Measurements from ENCODE around the gene PARP3. TPM values are rescaled to one million over a fixed set of nuclear protein-coding genes. Genes with fewer than 3 reads are reported as not detected.
A peak's percentile ranks its signal among the peaks of the same experiment; 100 is the strongest.

PARP3 gene
- total RNA-seq, 1 experiment from 2014 or later = 17.5 TPM

DNA sequence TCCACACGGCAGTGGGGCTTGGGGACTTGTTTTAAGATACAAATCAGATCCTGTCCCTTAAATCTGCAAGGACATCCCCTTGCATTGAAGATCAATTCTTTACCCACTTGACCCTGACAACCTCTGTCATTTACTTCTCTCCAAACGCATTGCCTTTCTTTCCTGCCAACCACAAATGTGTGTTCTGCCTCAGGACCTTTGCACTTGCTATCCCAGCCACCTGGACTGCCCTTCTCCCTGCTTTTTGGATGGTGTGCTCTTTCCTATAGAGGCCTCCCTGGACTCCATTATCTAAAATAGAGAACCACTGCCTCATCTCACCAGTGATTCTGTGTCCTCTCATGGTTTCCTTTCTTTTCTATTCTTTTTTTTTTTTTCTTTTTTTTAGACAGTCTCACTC lies 55.0 kb downstream of the PARP3 start (continued):
- TF ChIP-seq YY1 (IDR thresholded peaks at IDR 0.05; ENCODE audit: extremely low read depth, insufficient replicate concordance, low read depth, low read length) (no peak), FOSL1 (IDR thresholded peaks at IDR 0.05; ENCODE audit: low read depth) (no peak), ZNF274 (IDR thresholded peaks at IDR 0.05; ENCODE audit: low read depth, low read length) (no peak), CEBPB (IDR thresholded peaks at IDR 0.05; ENCODE audit: low read depth) (no peak)

DNA sequence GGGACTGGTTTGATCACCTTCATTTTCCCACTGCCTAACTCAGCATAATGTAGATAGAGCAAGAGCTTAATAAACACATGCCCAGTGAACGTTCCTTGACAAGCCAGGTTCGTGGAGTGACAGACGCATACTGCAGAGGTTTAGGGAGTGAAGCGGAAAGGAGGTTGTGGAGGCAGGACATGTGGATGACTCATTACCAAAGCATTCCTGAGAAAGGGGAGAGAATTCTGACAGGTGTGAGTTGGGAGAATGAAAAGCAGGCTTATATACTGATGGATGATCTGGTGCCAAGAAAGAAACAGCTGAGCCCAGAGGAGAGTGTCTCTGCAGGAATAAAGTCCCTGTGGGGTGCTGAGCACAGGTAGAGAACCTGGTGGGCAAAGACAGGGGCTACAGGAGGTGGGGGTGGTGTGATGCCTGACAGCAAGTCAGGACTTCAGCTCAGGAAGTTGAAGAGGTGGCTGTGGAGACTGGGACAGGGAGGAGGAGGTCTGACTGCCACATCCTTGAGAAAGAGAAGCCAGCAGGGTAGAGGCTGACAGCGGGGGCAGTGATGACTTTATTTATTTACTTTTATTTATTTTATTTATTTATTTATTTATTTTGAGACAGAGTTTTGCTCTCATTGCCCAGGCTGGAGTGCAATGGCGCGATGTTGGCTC lies 55.9 kb downstream of the PARP3 start:
- Histone ChIP-seq H3K4me3 (replicated peaks in 1 of 2; ENCODE audit: low read depth in 1 of 2, low read length in 2 of 2) (peak overlapping the region in 1 of 2 experiments; percentile 31; a peak in 1 of 4 replicates), H3K4me1 (ENCODE audit: control insufficient read depth in 1 of 2, insufficient read depth in 2 of 2, low read length in 2 of 2) (peaks cover 13 to 42% of the 10 kb centered on the region in 2 experiments), H3K9me3 (ENCODE audit: control insufficient read depth in 1 of 2, insufficient read depth in 1 of 2, low read depth in 1 of 2, low read length in 2 of 2) (no peaks in the 10 kb centered on the region), H3K4me2 (ENCODE audit: low read length) (peak overlapping the region; percentile 66), H3K9ac (ENCODE audit: low read length) (0 out of 2 replicates have a peak overlapping the region, but pooled peaks have one; percentile 9), H3K79me2 (ENCODE audit: insufficient read depth, low read length) (peaks cover 27% of the 10 kb centered on the region), H3K27ac (ENCODE audit: low read depth, low read length) (no peak overlapping the region), H4K20me1 (ENCODE audit: insufficient read depth) (no peaks in the 10 kb centered on the region), H3K9me2 (ENCODE audit: insufficient read depth) (no peaks in the 10 kb centered on the region), H3K36me3 (ENCODE audit: control insufficient read depth in 1 of 2, insufficient read depth in 2 of 2, low read length in 2 of 2) (peaks cover 15 to 22% of the 10 kb centered on the region in 2 experiments), H3K27me3 (ENCODE audit: insufficient read depth, low read length) (no peaks in the 10 kb centered on the region), H2AFZ (ENCODE audit: low read depth, low read length, poor library complexity, severe bottlenecking) (peak overlapping the region; percentile 55)
- TF ChIP-seq POLR2AphosphoS5 (IDR thresholded peaks at IDR 0.05; ENCODE audit: low read depth, low read length) (peak; percentile 15; the same call in 1 of the 2 replicates), EZH2 (IDR thresholded peaks at IDR 0.05) (no peak)
- ChIA-PET RAD21 (ENCODE audit: low non-redundant PET in 1 of 2, low total read pairs in 2 of 2, uncharacterized antibody in 2 of 2, unreplicated experiment in 2 of 2) (no interaction called here), POLR2A (interaction anchor here (1.1 to 1.3 kb wide), 2 partner anchors 15 to 157 kb away, joined by 3 to 8 read pairs; partner anchors contain the start of genes ACY1 and POC1A), CTCF (interaction anchor here (1.6 kb wide), 1 partner anchor 40 kb away, joined by 3 read pairs; no protein-coding TSS in a partner anchor)
- intact Hi-C loops (cut with micrococcal nuclease) = no loop called here
- ATAC-seq = peak; percentile 18; the same call in 1 of the 2 replicates
- BruUV-seq (replicated peaks) = no TSS peak
- no peak for DNase-seq (ENCODE audit: low read depth, low spot score)

Other genes starting within 250 kb of the PARP3 start
- 0.32 TPM for gene GRM2, start 235.3 kb upstream of the PARP3 start, total RNA-seq (2021; ENCODE audit: unreplicated experiment)
- gene IQCF6, start 163.1 kb upstream of the PARP3 start, total RNA-seq (2021; ENCODE audit: unreplicated experiment) = not detected
- gene IQCF2, start 80.7 kb upstream of the PARP3 start, total RNA-seq (2021; ENCODE audit: unreplicated experiment) = not detected
- not detected for gene IQCF5, start 66.8 kb upstream of the PARP3 start, total RNA-seq (2021; ENCODE audit: unreplicated experiment)
- 0.66 TPM for gene IQCF1, start 39.0 kb upstream of the PARP3 start, total RNA-seq (2021; ENCODE audit: unreplicated experiment)
- 71.3 TPM for gene RRP9, start 459 bp upstream of the PARP3 start, total RNA-seq (2021; ENCODE audit: unreplicated experiment)
- not detected for gene GPR62, start 13.0 kb downstream of the PARP3 start, total RNA-seq (2021; ENCODE audit: unreplicated experiment)
- gene PCBP4, start 25.1 kb downstream of the PARP3 start, total RNA-seq (2021; ENCODE audit: unreplicated experiment) = 48.8 TPM
- 80.9 TPM for gene ABHD14B, start 31.7 kb downstream of the PARP3 start, total RNA-seq (2021; ENCODE audit: unreplicated experiment)
- 11.6 TPM for gene ABHD14A, start 32.7 kb downstream of the PARP3 start, total RNA-seq (2021; ENCODE audit: unreplicated experiment)
- 73.2 TPM for gene ACY1, start 41.2 kb downstream of the PARP3 start, total RNA-seq (2021; ENCODE audit: unreplicated experiment)
- 1,880 TPM for gene RPL29, start 53.5 kb downstream of the PARP3 start, total RNA-seq (2021; ENCODE audit: unreplicated experiment)
- gene DUSP7, start 114.2 kb downstream of the PARP3 start, total RNA-seq (2021; ENCODE audit: unreplicated experiment) = 16.6 TPM
- 34.0 TPM for gene POC1A, start 212.1 kb downstream of the PARP3 start, total RNA-seq (2021; ENCODE audit: unreplicated experiment)